ENCODE results near the gene PIF1.
"Not testable (repeated sequence)": the region's sequence is repeated elsewhere in the genome, so short reads cannot be mapped to it uniquely, and the experiment has no call there.

Gene PIF1

DNA sequence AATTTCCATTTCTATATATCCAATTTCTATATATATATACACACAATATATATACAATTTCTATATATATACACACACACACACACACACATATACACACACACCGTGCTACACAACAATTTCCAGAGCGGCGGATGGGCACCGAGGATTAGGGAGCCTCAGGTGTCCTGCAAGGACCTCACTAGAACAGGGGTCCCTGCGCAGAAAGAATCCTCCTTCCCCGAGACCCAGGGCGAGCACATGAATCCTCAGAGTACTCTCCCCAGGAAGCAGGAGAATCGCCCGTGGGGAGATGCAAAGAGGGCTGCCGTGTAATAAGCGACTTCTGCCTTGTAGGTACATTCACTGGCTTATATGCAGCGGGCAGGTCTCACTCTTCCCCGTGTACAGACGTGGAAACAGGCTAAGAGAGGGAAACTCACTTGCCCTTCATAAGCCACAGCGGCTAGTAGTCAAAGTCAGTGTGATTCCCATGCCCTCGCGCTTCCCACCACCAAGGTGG is 467 bp downstream of the PIF1 start:
- no peak for DNase-seq
- intact Hi-C loops (cut with DNase I) = no loop called here

DNA sequence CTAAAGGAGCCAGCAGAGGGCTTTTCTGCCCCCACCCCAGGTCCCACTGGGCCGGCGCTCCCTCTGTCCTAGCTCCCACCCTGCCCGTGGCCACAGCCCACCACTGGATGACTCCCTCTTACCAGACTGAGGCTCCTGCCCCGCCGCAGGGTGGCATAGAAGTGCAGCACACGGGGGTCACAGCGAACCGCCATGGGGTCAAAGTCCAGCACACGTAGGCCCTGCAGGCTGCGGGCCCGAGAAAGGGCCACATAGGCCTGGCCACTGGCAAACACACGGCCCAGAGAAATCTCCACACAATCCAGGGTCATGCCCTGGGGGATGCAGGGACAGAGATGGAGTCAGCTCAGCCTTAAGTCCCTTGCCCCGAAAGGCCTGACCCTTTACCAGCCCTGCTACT is 9.0 kb downstream of the PIF1 start:
- intact Hi-C loops (cut with DNase I) = no loop called here
- DNase-seq = no peak

DNA sequence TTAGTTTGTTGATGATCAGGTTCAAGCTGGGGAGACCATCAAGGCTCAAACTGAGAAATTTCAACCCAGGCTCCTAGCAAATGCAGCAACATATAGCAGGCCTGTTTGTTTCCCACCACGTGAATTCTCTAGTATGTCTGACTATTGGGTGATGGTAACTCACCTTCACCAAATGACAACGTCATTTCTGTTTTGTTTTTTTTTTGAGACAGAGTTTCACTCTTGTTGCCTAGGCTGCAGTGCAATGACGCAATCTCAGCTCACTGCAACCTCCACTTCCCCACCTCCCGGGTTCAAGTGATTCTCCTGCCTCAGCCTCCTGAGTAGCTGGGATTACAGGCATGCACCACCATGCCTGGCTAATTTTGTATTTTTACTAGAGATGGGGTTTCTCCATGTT is 10.5 kb downstream of the PIF1 start:
- intact Hi-C loops (cut with DNase I) = loop anchor here (5.0 kb wide), 1 partner anchor 88 kb away; no protein-coding TSS in a partner anchor
- DNase-seq = not testable (repeated sequence)

DNA sequence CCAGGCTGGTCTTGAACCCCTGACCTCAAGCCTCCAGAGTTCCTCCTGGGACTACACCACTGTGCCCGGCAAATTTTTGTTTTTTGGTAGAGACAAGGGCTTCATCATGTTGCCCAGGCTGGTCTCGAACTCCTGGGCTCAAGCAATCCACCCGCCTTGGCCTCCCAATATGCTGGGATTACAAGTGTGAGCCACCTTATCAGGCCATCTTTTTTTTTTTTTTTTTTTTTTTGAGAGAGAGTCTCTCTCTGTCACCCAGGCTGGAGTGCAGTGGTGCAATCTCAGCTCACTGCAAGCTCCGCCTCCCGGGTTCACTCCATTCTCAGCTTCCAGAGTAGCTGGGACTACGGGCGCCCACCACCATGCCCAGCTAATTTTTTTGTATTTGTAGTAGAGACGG is 11.2 kb downstream of the PIF1 start:
- not testable (repeated sequence) for DNase-seq
- intact Hi-C loops (cut with DNase I) = loop anchor here (5.0 kb wide), 1 partner anchor 87 kb away; no protein-coding TSS in a partner anchor

DNA sequence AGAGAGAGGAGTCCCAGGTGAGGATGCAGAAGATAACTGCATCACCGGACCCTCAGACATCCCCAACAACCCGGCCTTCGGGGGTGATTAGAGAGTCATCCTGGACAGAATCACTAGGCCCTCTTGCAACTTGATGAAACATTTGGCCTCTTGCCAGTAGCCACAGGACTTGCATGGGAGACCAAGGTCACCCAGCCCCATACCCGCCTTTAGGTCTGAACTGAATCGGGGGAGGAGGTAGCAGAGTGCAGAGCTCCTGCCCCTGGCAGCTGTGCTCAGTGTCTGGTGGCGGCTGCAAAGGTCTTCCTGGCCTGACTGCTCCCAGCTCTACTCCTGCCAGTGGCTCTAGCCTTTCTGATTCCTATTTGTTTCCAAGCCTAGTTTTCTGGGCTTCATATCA is 12.4 kb downstream of the PIF1 start:
- intact Hi-C loops (cut with DNase I) = loop anchor here (5.0 kb wide), 1 partner anchor 86 kb away; no protein-coding TSS in a partner anchor
- DNase-seq = no peak

DNA sequence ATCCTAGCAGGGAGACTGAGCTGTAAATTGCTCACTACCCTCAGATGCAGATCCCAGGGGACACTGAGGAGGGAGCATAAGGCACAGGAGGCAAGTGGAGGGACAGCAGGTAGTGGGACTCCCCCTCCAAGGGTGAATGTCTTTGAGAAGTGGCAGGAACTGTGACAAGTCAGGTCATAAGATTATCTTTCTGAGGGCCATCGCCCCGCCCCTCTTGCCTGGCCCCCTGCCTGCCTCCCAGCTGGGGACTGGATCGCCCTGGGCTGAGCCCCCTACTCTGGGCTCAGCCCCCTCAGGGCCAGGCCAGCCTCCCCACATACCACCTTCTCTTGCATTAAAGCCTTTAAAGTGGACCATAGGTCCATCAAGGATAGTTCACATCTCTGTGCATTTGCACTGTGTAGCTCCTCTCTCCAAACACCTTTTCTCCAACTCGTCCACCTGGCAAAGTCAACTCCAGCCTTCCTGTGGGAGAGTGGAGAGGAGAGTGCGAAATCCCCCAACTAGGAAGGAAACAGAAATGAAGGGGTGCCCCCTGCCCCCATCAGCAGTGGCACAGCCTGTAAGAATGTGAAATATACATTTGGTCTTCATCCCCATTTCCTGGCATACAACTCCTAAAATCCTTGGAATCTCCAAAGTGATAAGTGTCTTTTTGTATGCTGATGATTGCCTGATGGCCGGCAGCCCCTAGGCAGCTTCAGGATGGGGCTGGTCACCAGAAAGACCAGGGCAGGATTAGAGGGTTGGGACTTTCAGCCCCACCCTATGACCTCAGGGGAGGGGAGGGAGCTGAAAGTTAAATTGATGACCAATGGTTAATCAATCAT is 14.7 kb downstream of the PIF1 start:
- no peak for DNase-seq
- intact Hi-C loops (cut with DNase I) = loop anchor here (5.0 kb wide), 1 partner anchor 83 kb away; no protein-coding TSS in a partner anchor

DNA sequence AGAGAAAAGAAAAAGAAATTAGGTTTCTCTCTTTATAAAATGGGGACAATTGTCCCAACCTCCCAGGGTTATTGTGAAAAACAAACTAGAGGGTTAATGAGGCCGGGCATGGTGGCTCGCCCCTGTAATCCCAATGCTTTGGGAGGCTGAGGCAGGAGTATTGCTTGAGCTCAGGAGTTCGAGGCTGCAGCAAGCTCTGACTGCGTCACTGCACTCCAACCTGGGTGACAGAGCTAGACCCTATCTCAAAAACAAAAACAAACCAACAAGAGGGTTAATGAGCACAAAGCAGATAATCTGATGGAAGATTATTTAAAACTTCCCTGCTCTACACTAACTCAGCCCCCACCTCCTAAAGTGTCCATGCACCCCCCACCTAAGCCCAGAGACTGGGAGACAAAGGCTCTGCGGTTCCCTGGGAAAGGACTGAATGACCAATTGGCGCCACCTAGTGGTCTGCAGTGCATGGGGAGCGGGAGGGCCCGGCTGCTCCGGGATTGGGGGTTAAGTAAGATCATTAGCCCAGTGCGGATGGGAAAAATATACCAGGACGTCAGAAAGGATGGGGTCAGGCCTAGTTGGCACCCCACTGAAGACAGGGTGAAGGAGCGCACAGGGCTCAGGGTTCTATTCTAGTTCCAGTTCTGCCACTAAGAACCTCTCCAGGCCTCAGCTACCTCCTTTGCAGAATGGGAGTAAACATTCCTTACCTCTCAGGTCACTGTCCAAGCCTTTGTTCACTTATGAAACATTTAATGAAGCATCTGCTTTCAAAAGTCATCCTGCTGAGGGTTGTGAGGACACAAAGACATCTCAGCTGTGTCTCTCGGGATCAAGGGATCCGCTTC is 15.6 kb downstream of the PIF1 start:
- intact Hi-C loops (cut with DNase I) = loop anchor here (5.0 to 10.0 kb wide), 2 partner anchors 55 to 83 kb away; no protein-coding TSS in a partner anchor
- DNase-seq = peak; percentile 69 to 94 (median 82)

DNA sequence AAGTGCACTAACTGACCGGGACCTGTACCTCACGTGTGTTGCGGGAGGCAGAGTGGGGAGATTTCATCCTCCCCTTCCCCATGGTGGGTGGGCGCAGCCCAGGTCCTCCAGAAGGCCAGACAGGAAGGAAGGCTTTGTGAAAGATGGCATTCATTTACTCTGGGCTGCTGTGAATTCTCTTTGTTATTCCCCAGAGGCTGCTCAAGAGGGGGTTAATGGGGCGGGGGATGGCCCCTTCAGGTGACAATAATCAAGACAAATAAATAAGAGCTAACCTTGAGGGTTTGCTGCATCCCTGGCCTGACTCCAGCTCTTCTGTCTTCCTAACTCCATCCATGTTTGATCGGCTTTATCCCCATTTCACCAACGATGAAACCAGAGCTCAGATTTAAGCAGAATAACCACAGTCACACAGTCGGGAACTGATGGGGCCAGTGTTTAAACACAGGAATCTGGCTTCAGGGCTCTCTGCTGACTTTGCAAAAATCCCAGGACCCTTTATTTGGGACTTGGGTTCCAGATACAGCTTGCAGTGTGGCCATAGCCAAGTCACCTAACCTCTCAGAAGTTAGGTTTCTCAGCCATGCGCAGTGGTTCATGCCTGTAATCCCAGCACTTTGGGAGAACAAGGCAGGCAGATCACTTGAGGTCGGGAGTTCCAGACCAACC is 16.5 kb downstream of the PIF1 start:
- intact Hi-C loops (cut with DNase I) = loop anchor here (10.0 kb wide), 1 partner anchor 54 kb away; no protein-coding TSS in a partner anchor

DNA sequence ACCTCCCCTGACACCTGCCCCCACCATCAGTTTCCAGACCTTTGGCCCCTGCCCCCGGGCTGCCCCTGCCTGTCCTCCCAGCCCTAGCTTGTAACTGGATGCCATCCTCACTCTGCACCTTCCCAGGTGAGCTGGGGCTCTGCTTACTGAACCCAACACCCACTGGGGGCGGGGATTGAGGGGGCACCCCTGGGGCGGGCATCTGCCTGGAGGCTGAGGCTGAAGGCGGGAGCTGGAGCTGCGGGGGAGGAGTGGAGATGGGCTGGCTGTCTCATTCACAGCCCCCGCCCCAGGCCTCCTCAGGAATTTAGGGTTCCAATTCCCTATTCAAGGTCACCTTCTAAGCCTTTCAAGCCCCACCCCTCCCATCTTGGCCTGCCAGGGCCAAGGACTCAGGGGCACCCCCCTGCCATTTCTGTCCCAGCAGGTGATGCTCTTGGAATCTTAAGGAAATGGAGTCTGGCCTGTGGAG is 17.7 kb downstream of the PIF1 start:
- intact Hi-C loops (cut with DNase I) = loop anchor here (10.0 kb wide), 1 partner anchor 53 kb away; no protein-coding TSS in a partner anchor
- DNase-seq = no peak

More for the DNA sequence above, 16.5 kb downstream of the PIF1 start:
- DNase-seq = no peak

DNA sequence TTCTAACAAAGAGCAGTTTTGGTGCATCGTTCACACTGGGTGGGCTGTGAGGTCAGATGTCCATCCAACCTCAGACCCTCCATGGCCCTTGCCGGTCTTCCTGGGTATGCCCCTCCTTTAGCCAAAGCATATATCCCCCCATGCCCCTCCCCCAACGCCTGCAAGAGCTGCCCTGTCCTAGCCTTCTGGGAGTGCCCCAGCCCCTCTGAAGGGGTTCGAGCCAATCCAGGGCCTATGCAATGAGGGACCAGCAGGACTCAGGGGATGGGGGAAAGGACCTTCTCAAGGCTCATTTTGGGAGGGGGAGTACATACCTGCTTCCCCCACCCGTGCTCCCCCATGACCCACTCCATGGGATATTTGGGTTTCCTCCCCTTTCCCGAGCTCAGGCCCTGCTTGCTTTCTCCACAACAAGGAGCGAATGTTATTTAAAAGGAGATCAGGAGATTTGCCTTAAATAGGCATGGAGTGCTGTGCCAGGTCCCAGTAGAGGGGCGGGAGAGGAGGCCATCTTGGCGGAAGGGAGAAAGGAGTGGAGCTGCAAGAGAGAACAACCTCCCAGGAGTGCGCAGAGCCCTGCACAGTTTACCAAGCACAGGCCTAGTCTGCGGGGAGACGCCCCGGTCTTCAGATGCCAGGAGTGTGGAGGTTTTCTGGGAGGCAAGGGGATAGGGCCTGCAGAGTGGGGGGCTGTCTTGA is 18.2 kb downstream of the PIF1 start:
- intact Hi-C loops (cut with DNase I) = loop anchor here (10.0 kb wide), 1 partner anchor 52 kb away; no protein-coding TSS in a partner anchor
- DNase-seq = no peak

DNA sequence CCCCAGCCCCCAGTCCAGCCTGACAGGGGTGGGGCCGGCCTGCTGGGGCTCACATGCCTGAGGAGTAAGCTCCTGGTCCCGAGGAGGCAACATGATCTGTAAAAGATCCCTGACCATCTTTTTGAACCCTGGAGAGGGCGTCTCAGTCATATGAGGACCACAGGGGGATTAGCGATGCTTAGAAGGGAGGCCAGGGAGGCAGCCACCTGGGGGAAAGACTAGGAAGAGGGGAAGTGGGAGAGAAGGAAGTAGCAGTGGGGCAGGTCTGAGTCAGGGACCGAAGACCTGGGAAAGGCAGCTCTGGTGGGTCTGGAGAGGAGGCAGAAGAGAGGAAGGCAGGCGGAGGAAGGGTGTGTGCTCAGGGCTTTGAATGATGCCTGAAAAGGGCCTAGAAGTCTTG is 18.9 kb downstream of the PIF1 start:
- intact Hi-C loops (cut with DNase I) = loop anchor here (10.0 kb wide), 1 partner anchor 52 kb away; no protein-coding TSS in a partner anchor
- no peak for DNase-seq

DNA sequence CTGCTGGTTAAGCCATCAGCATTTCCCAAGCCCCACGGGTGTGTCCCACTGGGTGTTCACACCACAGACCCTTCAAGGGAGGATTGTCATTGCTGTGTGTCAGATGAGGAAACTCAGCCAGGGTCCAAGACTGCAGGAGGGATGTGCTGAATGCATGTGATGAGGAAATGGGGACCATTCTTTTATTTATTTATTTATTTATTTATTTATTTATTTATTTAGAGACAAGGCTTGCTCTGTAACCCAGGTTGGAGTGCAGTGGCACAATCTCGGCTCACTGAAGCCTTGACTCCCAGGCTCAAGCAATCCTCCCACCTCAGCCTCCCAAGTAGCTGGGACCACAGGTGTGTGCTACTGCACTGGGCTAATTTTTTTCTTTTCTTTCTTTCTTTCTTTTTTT is 20.8 kb downstream of the PIF1 start:
- intact Hi-C loops (cut with DNase I) = loop anchor here (10.0 kb wide), 1 partner anchor 50 kb away; no protein-coding TSS in a partner anchor
- no peak for DNase-seq

DNA sequence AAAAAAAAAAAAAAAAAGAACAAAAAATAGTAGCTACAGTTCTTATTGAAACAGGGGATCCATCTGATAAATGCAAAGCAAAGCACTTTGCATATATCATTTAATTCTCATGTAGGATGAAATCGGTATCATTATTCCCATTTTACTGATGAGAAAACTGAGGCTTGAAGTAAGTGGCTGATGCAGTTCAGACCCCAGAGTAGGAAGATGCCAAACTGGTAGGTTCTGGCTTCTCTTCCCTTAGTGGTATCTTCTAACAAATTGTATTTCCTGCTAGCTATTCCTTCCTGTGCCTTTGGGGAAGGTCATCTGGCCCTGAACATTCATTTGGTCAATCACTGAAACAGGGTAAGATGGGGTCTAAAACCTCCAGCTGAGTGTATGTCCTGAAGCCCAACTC is 21.9 kb downstream of the PIF1 start:
- intact Hi-C loops (cut with DNase I) = loop anchor here (10.0 kb wide), 1 partner anchor 49 kb away; no protein-coding TSS in a partner anchor
- no peak for DNase-seq

DNA sequence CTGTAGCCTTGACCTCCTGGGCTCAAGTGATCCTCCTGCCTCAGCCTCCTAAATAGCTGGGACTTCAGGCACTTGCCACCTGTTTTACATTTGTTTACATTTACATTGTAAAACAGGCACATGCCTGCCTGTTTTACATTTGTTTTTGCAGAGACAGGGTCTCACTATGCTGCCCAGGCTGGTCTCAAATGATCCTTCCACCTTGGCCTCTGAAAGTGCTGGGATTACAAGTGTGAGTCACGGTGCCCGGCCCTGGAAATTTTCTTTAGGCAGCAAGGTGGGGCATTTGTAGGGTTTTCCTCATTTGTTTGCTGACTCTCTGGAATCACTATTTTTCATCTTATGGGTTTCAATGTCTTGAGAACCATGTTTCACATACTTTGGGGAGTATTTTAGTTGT is 25.0 kb downstream of the PIF1 start:
- DNase-seq = no peak
- intact Hi-C loops (cut with DNase I) = loop anchor here (10.0 kb wide), 1 partner anchor 46 kb away; no protein-coding TSS in a partner anchor

DNA sequence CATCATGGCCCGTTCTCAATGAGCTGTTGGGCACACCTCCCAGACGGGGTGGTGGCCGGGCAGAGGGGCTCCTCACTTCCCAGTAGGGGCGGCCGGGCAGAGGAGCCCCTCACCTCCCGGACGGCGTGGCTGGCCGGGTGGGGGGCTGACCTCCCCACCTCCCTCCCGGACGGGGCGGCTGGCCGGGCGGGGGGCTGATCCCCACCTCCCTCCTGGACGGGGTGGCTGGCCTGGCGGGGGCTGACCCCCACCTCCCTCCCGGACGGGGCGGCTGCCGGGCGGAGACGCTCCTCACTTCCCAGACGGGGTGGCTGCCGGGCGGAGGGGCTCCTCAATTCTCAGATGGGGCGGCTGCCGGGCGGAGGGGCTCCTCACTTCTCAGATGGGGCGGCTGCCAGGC is 26.5 kb downstream of the PIF1 start:
- intact Hi-C loops (cut with DNase I); DNase-seq: not testable (repeated sequence)

DNA sequence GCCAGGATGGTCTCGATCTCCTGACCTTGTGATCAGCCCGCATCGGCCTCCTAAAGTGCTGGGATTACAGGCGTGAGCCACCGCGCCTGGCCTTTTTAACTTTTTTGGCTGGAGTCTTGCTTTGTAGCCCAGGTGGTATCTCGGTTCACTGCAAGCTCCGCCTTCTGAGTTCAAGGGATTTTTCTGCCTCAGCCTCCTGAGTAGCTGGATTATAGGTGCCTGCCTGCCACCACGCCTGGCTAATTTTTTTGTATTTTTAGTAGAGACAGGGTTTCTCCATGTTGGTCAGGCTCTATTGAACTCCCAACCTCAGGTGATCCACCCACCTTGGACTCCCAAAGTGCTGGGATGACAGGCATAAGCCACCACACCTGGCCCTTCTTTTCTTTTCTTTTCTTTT is 29.5 kb downstream of the PIF1 start:
- intact Hi-C loops (cut with DNase I); DNase-seq: not testable (repeated sequence)

DNA sequence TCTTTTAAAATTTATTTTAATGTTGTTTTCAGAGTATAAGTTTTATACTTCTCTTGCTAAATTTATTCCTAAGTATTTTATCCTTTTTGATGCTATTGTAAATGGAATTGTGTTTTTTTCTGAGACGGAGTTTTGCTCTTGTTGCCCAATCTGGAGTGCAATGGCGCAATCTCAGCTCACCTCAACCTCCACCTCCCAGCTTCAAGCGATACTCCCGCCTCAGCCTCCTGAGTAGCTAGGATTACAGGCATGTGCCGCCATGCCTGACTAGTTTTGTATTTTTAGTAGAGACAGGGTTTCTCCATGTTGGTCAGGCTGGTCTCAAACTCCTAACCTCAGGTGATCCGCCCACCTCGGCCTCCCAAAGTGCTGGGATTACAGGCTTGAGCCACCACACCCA is 30.1 kb downstream of the PIF1 start:
- intact Hi-C loops (cut with DNase I); DNase-seq: not testable (repeated sequence)

DNA sequence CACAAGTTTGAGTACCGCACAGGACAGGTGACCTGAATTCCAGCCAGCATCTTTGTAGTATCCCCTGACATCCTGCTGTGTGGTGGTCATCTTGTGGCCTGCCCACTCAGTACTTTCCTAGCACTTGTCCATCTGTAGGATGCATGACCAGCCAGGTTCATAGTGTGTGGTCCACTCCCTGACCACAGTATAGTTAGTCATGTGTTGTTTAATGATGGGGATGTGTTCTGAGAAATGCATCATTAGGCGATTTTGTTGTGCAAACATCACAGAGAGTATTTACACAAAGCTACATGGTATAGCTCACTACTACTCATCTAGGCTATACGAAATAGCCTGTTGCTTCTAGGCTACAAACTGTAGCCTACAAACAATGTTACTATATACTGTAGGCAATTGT is 33.2 kb downstream of the PIF1 start:
- DNase-seq = no peak
- intact Hi-C loops (cut with DNase I) = no loop called here
